ENCODE measurements around the gene RAB3GAP1.
A peak's percentile ranks its signal among the peaks of the same experiment; 100 is the strongest.
"Not testable (repeated sequence)": the region's sequence is repeated elsewhere in the genome, so short reads cannot be mapped to it uniquely, and the experiment has no call there.

The RAB3GAP1 gene

DNA sequence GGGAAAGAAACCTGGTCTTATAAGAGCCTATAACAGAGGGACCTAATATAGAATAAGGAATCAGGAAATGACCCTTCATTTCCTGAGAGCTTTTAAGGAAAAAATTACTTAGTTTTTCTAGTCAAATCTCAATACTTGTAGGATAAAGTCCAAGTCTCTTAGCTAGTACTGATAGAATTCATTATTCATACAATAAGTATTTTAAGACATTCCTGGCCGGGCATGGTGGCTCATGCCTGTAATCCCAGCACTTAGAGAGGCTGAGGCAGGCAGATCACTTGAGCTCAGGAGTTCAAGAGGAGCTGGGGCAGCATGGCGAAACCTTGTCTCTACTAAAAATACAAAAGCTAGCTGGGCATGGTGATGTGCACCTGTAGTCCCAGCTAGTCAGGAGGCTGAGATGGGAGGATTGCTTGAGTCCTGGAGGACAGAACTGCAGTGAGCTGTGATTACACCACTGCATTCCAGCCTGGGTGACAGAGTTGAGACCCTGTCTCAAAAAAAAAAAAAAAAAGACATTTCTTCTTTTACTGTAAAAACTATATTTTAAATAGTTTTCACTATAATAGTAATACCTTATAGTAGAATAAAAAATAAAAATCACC, 3.2 kb downstream of the RAB3GAP1 start:
- DNase-seq (ENCODE audit: low spot score), result peak; percentile 50

DNA sequence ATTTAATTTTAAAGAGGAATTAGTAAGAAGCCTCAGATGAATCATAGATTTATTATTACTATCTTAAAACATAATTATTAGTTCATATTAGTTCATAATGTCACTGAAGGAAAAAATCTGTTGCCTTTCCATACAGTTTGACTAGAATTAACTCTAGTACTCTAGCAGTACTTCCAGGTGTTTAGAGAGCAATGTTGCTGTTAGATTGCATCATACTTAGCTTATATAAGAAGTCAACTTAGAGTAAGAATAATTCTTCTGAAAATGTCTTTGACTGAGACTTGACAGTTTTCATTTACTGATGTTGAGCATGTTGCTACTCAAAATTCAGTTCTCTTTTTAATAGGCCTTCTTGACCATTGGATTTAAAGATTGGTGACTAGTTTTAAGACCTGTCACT, 4.7 kb downstream of the RAB3GAP1 start:
- DNase-seq (ENCODE audit: low spot score), result no peak

DNA sequence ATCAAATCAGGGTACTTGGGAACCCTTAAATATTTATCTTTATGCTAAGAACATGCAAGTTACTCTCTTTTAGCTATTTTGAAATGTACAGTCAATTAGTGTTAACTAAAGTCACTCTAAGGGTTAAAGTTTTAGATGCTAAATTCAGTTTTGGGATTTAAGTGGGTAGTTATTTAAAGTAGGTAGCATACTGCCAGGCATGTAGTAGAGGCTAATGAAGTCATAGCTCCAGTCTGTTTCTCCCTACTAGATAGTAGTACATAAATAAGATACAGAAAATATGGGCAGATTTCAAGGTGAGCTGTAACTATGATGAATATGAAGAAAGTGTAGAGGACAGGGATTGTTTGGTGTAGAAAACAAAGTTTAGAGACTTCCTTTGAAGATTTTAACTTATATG, 7.5 kb downstream of the RAB3GAP1 start:
- DNase-seq (ENCODE audit: low spot score), result no peak

DNA sequence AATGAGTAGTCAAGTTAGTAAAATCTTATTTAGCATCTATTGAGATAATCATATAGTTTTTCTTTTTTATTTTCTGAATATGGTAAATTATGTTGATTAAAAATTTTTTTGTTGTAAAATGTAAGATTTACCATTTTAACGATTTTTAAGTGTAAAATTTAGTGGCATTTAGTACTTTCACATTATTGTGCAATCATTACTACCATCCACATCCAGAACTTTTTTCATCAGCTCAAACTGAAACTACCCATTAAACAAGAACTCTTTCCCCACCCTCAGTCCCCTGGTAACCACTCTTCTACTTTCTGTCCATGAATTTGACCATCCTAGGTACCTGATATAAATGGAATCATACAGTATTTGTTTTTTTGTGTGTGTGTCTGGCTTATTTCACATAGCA, 11.1 kb downstream of the RAB3GAP1 start:
- no peak for DNase-seq (ENCODE audit: low spot score)

DNA sequence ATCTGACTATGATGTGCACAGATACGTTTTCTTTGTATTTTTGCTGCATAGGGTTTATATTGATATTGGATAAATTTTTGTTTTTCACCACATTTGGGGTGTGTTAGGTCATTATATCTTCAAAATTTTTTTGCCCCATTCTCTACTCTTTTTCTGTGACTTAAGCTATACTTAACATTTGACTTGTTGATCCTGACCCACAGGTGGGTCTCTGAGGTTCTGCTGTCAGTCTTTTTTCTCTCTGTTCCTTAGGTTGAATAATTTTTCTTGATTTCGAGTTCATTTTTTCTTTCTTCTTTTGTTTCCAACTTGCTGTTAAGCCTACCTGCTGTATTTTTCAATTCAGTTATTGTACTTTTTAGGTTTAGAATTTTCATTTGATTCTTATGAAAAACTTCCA, 12.1 kb downstream of the RAB3GAP1 start:
- DNase-seq (ENCODE audit: low spot score), result no peak

DNA sequence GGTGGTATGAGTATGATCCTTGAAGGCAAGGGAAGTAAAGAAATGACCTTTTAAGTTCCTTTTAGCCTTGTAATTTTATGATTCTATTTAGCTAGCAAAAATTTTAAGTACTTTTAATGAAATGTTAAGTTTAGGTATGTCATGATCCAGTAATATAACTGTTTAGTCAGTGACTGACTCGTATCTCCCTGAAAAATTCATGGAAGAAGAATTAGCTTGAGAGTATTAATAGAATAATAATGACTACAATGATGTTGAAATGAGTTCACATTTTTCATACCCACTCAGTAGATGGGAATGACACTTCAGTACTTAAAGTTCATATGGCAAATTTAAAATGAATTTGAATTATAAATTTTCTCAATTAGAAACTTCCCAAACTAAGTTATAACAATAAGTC, 14.6 kb downstream of the RAB3GAP1 start:
- DNase-seq (ENCODE audit: low spot score), result peak; percentile 7

DNA sequence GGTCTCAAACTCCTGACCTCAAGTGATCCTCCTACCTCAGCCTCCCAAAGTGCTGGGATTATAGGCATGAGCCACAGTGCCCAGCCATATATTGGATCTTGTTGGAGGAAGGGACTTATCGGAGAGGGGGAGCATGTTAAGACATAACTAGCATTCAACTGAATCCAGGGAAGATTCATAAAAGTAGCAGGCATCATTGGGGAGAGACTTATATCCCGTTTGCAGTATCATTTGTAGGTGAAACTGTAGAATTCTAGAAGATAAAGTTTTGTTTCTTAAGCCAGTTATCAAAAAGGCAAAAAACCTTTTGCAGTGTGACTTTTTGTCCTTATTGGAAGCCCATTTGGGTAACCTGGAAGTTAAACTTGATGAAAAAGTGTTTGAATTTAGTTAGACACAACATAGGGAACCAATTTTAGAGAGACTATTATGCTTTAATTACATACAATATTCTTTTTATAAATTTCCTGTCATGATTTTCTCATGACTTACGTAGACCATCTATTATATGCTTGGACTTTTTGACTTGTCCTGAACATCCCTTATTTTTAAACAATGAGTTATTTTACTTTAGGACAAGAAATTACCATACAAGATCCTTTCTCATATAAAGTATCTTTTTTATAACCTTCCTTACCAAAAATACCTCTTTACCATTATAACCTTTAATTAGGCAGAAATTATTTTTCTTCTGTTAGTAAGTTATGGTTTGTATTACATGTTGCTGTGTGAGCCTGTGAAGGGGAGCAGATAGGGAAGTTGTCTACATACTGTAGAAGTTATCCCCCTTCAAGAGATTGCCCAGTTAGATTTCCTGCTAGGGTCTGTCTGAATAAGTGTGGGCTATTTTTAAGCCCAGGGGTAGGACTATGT, 20.3 kb downstream of the RAB3GAP1 start:
- DNase-seq (ENCODE audit: low spot score), result no peak

DNA sequence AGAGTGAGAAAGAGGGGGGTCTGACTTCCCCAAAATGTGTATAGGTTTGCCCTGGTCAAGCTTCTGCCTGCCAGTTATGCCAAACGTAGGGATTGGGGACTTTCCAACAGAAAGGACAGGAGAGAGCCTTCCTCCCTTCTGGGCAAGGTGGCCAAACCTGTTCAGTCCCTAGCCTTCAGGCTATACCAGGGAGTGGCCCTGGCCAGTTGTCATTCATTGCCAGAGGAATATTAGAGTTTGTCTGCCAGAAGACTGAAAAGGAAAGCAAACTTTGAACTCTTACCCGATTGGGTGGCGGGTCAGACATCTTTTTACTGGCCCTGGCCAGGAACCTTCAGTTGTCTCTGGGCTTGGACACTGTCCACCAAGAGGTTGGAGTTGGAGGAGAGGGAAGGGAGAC, 22.1 kb downstream of the RAB3GAP1 start:
- DNase-seq (ENCODE audit: low spot score), result no peak

DNA sequence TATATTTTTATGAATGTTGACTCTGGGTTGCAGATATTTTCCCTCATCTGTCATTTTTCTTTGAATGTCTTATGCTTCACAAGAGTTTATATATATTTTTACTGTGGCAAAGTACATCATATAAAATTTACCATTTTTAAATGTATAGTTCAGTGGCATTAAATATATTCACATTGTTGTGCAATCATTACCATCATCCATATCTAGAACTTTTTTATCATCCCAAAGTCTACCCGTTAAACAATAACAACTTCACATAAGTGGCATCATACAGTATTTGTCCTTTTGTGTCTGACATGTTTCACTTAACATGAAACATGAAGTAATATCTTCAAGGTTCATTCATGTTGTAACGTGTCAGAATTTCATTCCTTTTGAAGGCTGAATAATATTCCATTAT, 24.5 kb downstream of the RAB3GAP1 start:
- DNase-seq (ENCODE audit: low spot score), result no peak

DNA sequence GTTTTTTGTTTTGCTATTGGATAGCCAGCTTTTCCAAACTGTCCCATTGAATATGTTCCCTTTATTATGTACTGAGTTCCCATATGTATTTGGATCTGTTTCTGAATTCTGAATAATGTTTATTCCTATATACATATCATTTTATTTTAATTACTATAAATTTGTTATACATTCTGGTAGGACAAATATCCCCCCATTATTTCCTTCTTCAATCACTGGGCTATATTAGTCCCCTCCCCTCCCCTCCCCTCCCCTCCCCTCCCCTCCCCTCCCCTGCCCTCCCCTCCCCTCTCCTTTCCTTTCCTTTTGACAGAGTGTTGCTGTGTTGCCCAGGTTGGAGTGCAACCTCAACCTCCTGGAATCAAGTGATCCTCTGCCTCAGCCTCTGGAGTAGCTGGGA, 26.3 kb downstream of the RAB3GAP1 start:
- no peak for DNase-seq (ENCODE audit: low spot score)

DNA sequence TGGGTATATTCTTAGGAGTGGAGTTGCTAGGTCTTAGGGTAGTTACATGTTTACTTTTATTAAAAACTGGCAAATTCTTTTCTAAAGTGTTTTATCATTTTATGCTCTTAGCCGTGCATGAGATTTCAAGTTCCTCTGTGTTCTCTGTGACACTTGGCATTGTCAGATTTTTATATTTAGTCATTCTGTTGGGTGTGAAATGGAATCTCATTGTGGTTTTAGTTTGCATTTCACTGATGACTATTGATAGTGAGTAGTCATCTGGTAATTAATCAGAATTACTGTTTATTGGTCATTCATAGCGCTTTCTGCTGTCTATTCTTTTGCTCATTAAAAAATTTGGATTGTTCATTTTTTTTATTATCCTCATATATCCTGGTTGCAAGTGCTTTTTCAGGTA, 34.1 kb downstream of the RAB3GAP1 start:
- no peak for DNase-seq (ENCODE audit: low spot score)

DNA sequence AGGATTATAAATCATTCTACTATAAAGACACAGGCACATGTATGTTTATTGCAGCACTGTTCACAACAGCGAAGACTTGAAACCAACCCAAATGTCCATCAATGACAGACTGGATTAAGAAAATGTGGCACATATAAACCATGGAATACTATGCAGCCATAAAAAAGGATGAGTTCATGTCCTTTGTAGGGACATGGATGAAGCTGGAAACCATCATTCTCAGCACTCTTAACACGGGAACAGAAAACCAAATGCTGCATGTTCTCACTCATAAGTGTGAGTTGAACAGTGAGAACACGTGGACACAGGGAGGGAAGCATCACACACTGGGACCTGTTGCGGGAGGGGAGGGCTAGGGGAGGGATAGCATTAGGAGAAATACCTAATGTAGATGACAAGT, 37.5 kb downstream of the RAB3GAP1 start:
- DNase-seq (ENCODE audit: low spot score), result not testable (repeated sequence)

DNA sequence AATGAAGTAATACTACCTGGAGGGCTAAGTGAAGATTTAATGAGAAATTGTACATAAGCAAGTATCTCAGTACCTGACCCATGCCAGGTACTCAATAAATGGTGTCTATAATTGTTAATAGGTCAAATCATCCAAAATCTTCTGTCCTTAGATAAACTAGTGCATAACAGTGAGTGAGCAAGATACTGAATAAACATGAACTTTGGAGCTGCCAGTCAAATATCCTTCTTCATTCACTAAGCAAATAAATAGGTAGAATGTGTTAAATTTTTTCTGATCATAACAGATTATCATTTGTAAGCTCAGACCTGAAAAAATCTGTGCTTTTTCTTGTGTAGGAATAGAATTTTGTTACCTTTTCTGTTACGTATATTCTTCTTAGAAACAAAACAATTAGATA, 39.6 kb downstream of the RAB3GAP1 start:
- no peak for DNase-seq (ENCODE audit: low spot score)

DNA sequence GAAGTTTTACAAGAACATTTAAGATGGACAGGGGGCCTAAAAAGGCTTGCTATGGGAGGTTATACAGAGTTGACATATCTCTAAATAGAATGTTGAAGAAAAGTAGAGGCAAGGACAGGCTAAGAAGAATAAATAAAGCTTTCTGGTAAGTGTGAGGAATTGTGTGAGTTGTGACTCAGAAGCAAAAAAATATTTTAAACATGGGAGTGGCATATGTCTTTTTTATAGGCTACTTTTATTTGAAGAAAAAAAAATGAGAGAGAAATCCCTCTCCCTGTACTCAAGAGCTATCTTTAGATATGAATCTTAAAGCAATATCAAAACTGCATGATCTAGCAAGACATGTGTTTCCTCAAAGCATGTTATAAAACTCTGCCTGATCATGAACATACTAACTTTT, 41.1 kb downstream of the RAB3GAP1 start:
- DNase-seq (ENCODE audit: low spot score), result no peak

DNA sequence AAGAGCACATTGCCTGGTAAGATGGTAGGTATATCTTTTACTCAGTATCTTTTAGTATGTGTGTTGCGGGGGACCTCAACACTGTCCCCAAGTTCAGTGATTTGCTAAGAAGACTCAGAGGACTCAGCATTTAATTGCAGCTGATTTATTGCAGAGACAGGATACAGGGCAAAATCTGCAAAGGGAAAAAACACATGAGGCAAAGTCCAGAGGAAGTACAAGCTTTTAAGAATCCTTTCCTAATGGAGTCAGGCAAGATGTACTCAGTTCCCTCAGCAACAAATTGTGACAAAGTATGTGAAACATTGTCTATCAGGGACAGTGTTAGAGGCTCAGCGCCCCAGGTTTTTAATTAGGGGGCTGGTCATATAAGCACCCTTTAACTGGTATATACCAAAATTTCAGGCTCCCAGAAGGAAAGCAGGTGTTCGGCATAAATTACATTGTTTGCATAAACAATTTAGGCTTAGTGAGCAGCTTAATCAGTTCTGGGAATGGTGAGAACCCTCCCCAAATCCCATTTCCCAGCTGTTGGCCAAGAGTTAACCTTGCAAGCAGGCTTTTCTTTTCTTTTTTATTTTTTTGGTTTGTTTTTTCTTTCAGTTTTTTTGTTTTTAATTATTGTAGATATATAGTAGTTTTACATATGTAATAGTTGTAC, 41.7 kb downstream of the RAB3GAP1 start:
- DNase-seq (ENCODE audit: low spot score), result no peak

DNA sequence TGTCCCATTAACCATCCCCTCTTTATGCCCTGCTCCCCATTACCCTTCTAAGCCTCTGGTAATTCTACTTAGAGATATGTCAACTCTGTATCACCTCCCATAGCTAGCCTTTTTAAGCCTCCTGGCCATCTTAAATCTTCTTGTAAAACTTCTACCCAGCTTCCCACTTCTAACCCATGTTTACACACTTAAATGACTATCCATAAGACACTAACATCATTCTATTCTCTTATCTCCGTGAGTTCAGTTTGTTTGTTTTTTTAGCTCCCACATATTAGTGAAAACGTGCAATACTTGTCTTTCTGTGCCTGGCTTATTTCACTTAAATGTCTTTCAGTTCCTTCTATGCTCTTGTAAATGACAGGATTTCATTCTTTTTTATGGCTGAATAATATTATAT, 42.4 kb downstream of the RAB3GAP1 start:
- no peak for DNase-seq (ENCODE audit: low spot score)

DNA sequence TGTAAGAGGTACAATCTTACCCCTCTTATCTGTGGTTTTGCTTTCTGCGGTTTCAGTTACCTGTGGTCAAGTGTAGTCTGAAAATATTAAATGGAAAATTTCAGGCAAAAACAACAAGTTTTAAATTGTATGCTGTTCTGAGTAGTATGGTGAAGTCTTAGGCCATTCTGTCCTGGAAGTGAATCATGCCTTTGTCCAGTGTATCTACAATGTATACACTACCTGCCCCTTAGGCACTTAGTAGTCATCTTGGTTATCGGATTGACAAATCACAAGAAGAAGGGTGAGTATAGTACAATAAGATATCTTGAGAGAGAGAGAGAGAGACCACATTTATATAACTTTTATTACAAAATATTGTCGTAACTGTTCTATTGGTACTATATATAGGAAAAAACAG, 43.5 kb downstream of the RAB3GAP1 start:
- DNase-seq (ENCODE audit: low spot score), result no peak

DNA sequence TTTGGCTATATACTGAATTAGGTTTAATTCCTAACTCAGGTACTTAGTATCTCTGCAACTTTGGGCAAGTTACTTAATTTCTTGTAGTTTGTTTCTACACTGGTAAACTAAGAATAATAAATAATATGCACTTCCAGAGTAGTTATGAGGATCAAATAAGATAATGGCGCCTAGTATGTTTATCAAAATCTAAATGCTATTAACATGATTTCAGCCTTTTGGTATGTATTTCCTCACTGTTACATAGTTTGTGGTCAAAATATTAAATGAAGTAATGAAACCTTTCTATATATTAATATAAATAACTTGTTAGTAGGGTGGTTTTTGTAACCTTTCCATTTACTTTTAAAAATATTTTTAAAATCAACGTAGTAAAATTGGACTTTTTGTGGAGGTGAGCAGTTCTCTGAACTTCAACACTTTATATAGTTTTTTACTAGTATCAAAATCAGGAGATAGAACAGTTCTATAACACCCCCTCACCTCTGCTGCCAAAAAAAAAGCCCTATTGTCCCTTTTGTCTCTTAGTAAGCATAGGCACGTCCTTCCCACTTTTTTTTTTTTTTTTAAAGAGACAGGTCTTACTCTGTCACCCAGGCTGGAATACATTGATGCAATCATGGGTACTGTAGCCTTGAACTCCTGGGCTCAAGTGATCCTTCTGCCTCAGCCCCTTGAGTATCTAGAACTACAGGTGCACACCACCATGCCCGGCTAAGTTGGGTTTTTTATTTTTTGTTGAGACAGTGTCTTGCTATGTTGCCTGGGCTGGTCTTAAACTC, 44.8 kb downstream of the RAB3GAP1 start:
- no peak for DNase-seq (ENCODE audit: low spot score)

DNA sequence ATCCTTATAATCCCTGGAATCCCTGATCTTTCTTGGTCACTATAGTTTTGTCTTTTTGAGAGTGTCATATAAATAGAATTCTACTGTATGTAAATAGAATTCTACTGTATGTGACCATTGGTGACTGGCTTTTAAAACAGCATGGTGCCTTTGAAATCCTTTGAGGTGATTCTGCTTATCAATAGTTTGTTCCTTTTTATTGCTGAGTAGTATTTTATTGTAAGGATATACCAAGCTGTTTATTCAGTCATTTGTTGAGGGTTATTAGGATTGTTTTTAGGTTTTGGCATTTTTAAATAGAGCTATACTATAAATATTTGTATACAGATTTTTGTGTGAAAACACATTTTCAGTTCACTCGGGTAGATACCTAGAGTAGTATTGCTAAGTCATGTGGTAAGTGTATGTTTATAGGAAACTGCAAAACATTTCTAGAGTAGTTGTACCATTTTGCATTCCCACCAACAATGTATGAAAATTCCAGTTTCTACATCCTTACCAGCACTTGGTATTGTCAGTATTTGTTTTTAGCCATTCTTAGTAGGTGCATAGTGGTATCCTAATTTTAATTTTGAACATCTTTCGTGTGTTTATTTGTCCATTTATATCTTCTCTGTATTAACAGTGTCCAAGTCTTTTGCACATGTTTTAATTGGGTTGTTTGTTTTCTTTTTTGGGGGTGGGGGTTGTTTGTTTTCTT, 45.6 kb downstream of the RAB3GAP1 start:
- no peak for DNase-seq (ENCODE audit: low spot score)

DNA sequence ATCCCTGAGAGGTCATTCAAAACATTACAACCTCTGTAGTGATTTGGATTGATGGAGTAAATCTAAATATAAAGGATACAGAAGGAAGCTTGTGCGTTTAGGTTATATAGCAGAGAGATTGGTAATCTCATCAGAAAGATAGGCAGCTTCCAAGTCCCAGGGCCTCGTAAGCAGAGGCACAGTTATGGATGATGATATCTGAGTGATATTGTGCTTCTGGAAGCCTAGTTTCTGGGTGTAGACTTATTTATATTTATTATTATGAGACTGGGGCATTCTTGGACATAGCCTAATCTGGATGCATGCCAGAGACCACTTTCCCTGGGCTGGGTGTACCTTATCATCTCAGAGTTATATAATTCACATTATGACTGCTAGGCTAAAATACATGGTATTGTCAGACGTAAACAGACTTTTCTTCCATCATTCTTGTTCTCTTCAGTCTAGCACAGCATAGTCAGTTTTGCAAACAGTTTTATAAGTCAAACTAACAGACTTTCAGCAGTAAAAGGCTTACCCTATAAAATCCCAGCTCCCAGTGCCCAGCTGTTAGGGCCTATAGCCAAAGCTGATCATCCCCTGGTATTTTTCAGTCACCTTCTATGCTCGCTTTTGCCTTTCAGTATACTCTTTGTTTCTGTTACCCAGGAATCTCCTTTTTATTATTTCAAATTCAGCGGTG, 47.9 kb downstream of the RAB3GAP1 start:
- DNase-seq (ENCODE audit: low spot score), result no peak

DNA sequence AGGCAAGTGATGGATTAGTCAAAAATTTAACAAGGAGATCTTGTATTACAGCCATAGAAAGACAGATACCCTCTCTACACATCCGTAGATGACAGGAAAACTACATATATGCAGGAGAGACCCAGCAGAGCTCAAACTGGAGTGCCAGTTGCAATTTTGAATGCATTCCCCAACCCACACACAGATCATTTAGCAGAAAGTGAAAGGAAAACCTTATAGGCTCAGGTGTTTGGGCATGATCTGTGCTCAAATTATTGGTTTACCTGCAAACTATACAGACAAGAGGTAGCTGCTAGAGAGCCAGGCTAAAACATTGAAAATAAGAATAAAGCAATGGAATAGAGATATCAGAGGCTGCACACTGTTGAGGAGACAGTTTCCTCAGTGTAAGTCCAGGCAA, 51.8 kb downstream of the RAB3GAP1 start:
- no peak for DNase-seq (ENCODE audit: low spot score)
